Keratinocyte (primary cell): ENCODE results near the gene DPF3. TPM values are rescaled to one million over a fixed set of nuclear protein-coding genes. Genes with fewer than 3 reads are reported as not detected.

Experiments
- DNase-seq: peaks from one replicate; pipeline ENCODE4 v3.0.0-alpha.2; 2011; ENCODE audit warnings: low read depth, missing footprints, low spot score
- FAIRE-seq: peaks from 2 replicates; lab custom pipeline; 2011; peaks lifted over from hg19 to GRCh38; lab: Jason Lieb, UNC
- H2AFZ ChIP-seq: 2 replicates; pipeline ENCODE4 v1.6.0; 2012; ENCODE audit warnings: low read length, control low read depth, inconsistent platforms; ENCODE audit not compliant: control insufficient read depth
- H3K27ac ChIP-seq: 2 replicates; pipeline ENCODE4 v1.5.1; 2011; ENCODE audit warnings: low read length; ENCODE audit not compliant: control insufficient read depth, insufficient read depth
- H3K27me3 ChIP-seq: 3 replicates; pipeline ENCODE4 v1.6.0; 2011; ENCODE audit warnings: low read length; ENCODE audit not compliant: control insufficient read depth, insufficient read depth; ENCODE audit errors: extremely low read depth
- H3K36me3 ChIP-seq, 2 experiments: 2 replicates in 1 of 2; 3 replicates in 1 of 2; pipeline ENCODE4 v1.5.1; 2011; ENCODE audit warnings: low read length in 2 of 2, mild to moderate bottlenecking in 1 of 2; ENCODE audit not compliant: control insufficient read depth in 2 of 2, insufficient read depth in 2 of 2; ENCODE audit errors: extremely low read depth in 1 of 2
- H3K4me1 ChIP-seq: 3 replicates; pipeline ENCODE4 v1.5.1; 2011; ENCODE audit warnings: low read length; ENCODE audit not compliant: control insufficient read depth, insufficient read depth; ENCODE audit errors: extremely low read depth
- H3K4me2 ChIP-seq: 3 replicates; pipeline ENCODE4 v1.6.0; 2011; ENCODE audit warnings: low read depth, low read length; ENCODE audit not compliant: control insufficient read depth, insufficient read depth; ENCODE audit errors: extremely low read depth
- H3K4me3 ChIP-seq, 3 experiments: fragments of 200-600 bp in 1 of 3; sonication (generic) in 1 of 3; 2 replicates in 2 of 3; 3 replicates in 1 of 3; pipeline ENCODE4 v1.5.1; 2011 to 2016; ENCODE audit warnings: low read length in 3 of 3, mild to moderate bottlenecking in 3 of 3, control low read depth in 2 of 3, inconsistent platforms in 1 of 3, low read depth in 1 of 3, mixed read lengths in 1 of 3, mixed run types in 1 of 3, moderate library complexity in 1 of 3; ENCODE audit not compliant: control insufficient read depth in 2 of 3, insufficient read depth in 2 of 3; ENCODE audit errors: extremely low read depth in 1 of 3
- H3K79me2 ChIP-seq: 2 replicates; pipeline ENCODE4 v1.6.0; 2012; ENCODE audit warnings: low read length; ENCODE audit not compliant: control insufficient read depth, insufficient read depth
- H3K9ac ChIP-seq: 3 replicates; pipeline ENCODE4 v1.6.0; 2011; ENCODE audit warnings: low read length; ENCODE audit not compliant: control insufficient read depth, insufficient read depth; ENCODE audit errors: extremely low read depth
- H3K9me1 ChIP-seq: 3 replicates; pipeline ENCODE4 v1.6.0; 2011; ENCODE audit warnings: low read length; ENCODE audit not compliant: control insufficient read depth, insufficient read depth; ENCODE audit errors: extremely low read depth
- H3K9me3 ChIP-seq: 2 replicates; pipeline ENCODE4 v1.5.1; 2012; ENCODE audit warnings: low read depth, low read length; ENCODE audit not compliant: control insufficient read depth
- H4K20me1 ChIP-seq: 3 replicates; pipeline ENCODE4 v1.6.0; 2011; ENCODE audit warnings: low read length; ENCODE audit not compliant: control insufficient read depth, insufficient read depth; ENCODE audit errors: extremely low read depth
- CTCF ChIP-seq, 3 experiments: IDR thresholded peaks in 1 of 3; conservative IDR thresholded peaks in 1 of 3; optimal IDR thresholded peaks in 1 of 3; 2 replicates in 2 of 3; 3 replicates in 1 of 3; pipeline versions ENCODE3 to v1.5.1; 2011; ENCODE audit warnings: low read length in 3 of 3, mild to moderate bottlenecking in 3 of 3, moderate library complexity in 2 of 3, control low read depth in 1 of 3, inconsistent platforms in 1 of 3; ENCODE audit not compliant: insufficient read depth in 2 of 3; ENCODE audit errors: extremely low read depth in 1 of 3
- EZH2 ChIP-seq: IDR thresholded peaks from one replicate; pipeline ENCODE4 v1.6.1; 2012; ENCODE audit warnings: inconsistent platforms, mild to moderate bottlenecking, low read length, moderate library complexity
- dilution Hi-C: fragments of 300-500 bp; cut with MboI; formaldehyde crosslinking; loops from one replicate; pipeline ENCODE4 v1.7.0; 2020; ENCODE audit warnings: low sequenced_read_pairs; ENCODE audit not compliant: extremely low pct_ligation_motif_present
- polyA plus RNA-seq, 5 experiments: library from polyadenylated mRNA; depleted of rRNA in 3 of 5; stranded (reverse) in 3 of 5; stranded (forward) in 1 of 5; unstranded in 1 of 5; fragments of >200 nt; gene quantifications; 1 replicate in 1 of 5; 2 replicates in 3 of 5; 3 replicates in 1 of 5; pipeline versions ENCODE4 v1.2.1 to v1.2.3, GENCODE V29; 2011 to 2012; ENCODE audit warnings: missing spikeins in 2 of 5, low read depth in 1 of 5, low replicate concordance in 1 of 5

Gene DPF3
- polyA plus RNA-seq, 1 donor (not counting 4 experiments of a cell fraction or from before 2014, with no cell fraction given), result 1.1 TPM

- no peak for TF ChIP-seq EZH2
- TF ChIP-seq CTCF (optimal IDR thresholded peaks at IDR 0.05 in 1 of 3, IDR thresholded peaks at IDR 0.05 in 1 of 3, conservative IDR thresholded peaks at IDR 0.05 in 1 of 3; ENCODE audit: extremely low read depth in 1 of 3, insufficient read depth in 2 of 3, low read length in 3 of 3), result no peak
- Histone ChIP-seq H3K4me1 (peaks cover 5% of the 10 kb centered on the region), H3K79me2 (no peaks in the 10 kb centered on the region), H3K4me3 (no peak overlapping the region), H3K4me2 (no peak overlapping the region), H3K27me3 (peaks cover 3% of the 10 kb centered on the region), H4K20me1 (no peaks in the 10 kb centered on the region), H3K27ac (no peak overlapping the region), H3K36me3 (no peaks in the 10 kb centered on the region), H3K9ac (no peak overlapping the region), H2AFZ (no peak overlapping the region), H3K9me3 (no peaks in the 10 kb centered on the region), H3K9me1 (no peaks in the 10 kb centered on the region)
- DNase-seq (no peak), FAIRE-seq (no peak)
- dilution Hi-C loops, result no loop called here
These were observed 77.6 kb downstream of the DPF3 start for GRCh38 chr14:72816287-72816686.

GRCh38 chr14:72815430-72815829 lies 78.5 kb downstream of the DPF3 start:
- FAIRE-seq, result no peak
- DNase-seq, result no peak
- Histone ChIP-seq H3K9ac (no peak overlapping the region), H2AFZ (no peak overlapping the region), H3K9me3 (no peaks in the 10 kb centered on the region), H3K4me1 (peaks cover 5% of the 10 kb centered on the region), H4K20me1 (no peaks in the 10 kb centered on the region), H3K4me3 (no peak overlapping the region), H3K36me3 (no peaks in the 10 kb centered on the region), H3K9me1 (no peaks in the 10 kb centered on the region), H3K4me2 (no peak overlapping the region), H3K27me3 (peaks cover 3% of the 10 kb centered on the region), H3K27ac (no peak overlapping the region), H3K79me2 (no peaks in the 10 kb centered on the region)
- dilution Hi-C loops, result no loop called here
- TF ChIP-seq EZH2 (no peak), CTCF (optimal IDR thresholded peaks at IDR 0.05 in 1 of 3, IDR thresholded peaks at IDR 0.05 in 1 of 3, conservative IDR thresholded peaks at IDR 0.05 in 1 of 3; ENCODE audit: extremely low read depth in 1 of 3, insufficient read depth in 2 of 3, low read length in 3 of 3) (no peak)
